Suprapubic skin (tissue), 3 donors: ENCODE data around the gene MARK3.

Experiments used
- CTCF ChIP-seq, 2 donors: fragments of 200-600 bp in 1 of 2; fragments of 450-650 bp in 1 of 2; sonication (generic) in 1 of 2; IDR thresholded peaks; one replicate each; pipeline ENCODE4 v1.5.1; 2016 to 2019; ENCODE audit warnings: antibody characterized with exemption in 2 of 2, mild to moderate bottlenecking in 1 of 2, moderate library complexity in 1 of 2
- EP300 ChIP-seq: sonication (generic); formaldehyde crosslinking; IDR thresholded peaks from one replicate; pipeline ENCODE4 v1.6.1; 2017; ENCODE audit warnings: antibody characterized with exemption

- no peak for TF ChIP-seq CTCF (IDR thresholded peaks at IDR 0.05)
- TF ChIP-seq EP300 = no peak
Measured at GRCh38 chr14:103348154-103348553, 37.1 kb upstream of the MARK3 start.
